ENCODE results near the gene GHITM.
"Not testable (repeated sequence)": the region's sequence is repeated elsewhere in the genome, so short reads cannot be mapped to it uniquely, and the experiment has no call there.

Gene GHITM

DNA sequence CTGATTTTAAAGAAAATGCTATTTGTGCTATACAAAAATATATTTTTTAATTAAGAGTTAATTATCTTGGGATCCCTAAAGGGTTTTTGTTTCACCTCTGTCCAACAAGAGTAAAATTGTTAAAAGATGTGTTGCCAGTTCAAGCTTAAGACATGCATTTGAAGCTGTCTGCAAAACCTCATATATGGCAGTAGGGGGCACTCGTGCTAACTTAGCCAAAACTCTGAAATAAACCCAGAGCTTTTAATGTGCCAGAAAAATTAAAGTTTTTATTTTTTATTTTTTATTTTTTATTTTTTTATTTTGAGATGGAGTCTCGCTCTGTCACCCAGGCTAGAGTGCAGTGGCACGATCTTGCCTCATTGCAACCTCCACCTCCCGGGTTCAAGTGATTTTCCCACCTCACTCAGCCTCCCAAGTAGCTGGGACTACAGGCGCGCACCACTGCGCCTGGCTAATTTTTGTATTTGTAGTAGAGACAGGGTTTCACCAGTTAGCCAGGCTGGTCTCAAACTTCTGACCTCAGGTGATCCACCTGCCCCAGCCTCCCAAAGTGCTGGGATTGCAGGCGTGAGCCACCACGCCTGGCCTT is 8.8 kb downstream of the GHITM start:
- DNase-seq: not testable (repeated sequence)

DNA sequence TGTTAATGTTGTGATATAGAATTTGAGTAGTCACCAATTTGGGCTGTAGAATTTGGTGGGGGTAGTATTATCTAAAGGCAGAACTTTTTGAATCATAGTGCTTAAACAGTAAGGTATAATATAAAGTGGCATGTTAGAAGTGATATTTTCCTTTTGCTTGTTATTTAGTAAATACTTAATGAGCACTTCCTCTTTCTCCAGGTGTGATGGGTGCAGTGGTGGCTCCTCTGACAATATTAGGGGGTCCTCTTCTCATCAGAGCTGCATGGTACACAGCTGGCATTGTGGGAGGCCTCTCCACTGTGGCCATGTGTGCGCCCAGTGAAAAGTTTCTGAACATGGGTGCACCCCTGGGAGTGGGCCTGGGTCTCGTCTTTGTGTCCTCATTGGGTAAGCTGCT is 10.5 kb downstream of the GHITM start:
- no peak for DNase-seq

DNA sequence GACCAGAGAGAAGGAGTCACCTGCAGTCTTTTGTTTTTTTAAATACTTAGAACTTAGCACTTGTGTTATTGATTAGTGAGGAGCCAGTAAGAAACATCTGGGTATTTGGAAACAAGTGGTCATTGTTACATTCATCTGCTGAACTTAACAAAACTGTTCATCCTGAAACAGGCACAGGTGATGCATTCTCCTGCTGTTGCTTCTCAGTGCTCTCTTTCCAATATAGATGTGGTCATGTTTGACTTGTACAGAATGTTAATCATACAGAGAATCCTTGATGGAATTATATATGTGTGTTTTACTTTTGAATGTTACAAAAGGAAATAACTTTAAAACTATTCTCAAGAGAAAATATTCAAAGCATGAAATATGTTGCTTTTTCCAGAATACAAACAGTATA is 13.5 kb downstream of the GHITM start:
- no peak for DNase-seq

DNA sequence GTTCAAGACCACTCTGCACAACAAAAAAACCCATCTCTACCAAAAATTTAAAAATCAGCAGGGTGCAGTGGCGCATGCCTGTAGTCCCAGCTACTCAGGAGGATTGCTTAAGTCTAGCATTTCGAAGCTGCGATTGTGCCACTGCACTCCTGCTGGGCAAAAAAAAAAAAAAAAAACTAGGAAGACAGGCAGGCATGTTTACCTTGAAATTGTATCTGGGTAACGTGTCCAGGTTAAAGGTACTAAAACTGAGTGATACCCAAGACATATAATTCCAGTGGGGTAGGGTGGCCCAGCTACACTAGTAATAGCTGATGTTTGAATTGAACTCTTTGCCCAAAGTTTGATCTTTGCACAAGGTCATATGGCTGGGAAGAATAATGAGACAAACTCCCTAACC is 16.2 kb downstream of the GHITM start:
- no peak for DNase-seq

DNA sequence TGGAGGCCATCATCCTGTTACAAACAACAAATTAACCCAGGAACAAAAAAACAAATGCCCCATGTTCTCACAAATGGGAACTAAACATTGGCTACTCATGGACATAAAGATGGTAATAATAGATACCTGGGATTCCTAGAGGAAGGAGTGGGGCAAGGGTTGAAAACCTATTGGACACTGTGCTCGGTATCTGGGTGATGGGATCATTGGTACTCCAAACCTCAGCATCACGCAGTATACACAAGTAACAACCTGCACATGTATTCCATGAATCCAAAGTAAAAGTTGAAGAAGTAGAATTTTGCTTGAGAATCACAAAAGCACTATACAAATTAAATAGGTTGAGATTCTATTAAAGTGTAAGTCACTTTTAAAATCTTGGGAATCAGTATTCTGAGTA is 16.7 kb downstream of the GHITM start:
- no peak for DNase-seq

DNA sequence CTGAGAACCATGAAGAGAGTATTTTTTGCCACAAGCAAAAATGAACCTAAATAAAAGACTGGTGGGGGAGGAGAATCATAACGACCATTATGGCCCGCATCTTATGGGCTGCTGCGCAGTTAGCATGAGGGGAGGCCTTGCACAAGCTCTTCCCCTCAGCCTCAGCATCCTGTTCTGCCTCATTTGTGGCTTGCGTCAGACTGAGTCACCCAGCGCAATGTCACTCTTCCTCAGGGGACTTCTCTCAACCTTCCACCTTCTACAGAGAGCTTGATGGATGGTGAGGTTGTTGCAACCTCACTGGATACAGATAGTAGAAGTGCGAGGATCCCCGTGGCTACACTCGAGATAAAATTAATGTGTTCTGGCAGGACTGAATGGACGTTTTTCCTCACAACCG is 17.5 kb downstream of the GHITM start:
- no peak for DNase-seq

DNA sequence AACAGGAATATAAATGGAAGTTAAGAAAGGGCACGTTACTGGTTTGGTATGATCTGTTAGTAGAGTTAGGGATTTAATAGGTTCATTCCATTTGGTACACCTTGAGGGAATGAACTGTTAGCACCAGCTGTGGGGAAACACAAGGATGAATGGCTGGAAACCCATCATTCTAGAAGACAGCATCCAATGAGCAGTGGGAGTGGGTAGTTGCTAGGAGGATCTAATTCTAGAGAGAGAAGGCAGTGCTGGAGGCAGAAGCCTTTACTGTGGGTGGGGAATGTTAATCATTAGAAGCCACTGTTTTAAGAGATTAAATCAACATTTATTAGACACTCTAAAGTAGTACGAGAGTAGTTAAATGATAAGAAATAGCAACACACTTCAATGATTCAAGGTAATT is 18.8 kb downstream of the GHITM start:
- DNase-seq: no peak

DNA sequence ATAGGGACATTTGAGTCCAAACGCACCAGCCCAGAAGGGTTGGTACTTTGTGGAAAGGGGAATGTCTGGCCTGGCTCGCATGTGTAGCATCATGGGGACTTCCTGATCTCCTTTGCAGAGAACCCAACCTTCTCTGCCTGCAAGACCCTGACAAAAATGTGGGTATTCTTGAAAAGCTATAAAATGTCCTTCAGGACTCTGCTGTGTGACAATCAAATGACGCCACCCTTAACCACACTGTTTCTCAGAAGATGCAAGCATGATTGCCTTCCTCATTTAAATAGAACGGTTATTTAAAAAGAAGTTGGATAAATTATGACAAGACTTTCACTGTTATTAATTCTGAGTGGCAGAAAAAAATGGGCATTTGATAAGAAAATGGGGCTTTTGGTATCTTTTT is 19.2 kb downstream of the GHITM start:
- DNase-seq: no peak

DNA sequence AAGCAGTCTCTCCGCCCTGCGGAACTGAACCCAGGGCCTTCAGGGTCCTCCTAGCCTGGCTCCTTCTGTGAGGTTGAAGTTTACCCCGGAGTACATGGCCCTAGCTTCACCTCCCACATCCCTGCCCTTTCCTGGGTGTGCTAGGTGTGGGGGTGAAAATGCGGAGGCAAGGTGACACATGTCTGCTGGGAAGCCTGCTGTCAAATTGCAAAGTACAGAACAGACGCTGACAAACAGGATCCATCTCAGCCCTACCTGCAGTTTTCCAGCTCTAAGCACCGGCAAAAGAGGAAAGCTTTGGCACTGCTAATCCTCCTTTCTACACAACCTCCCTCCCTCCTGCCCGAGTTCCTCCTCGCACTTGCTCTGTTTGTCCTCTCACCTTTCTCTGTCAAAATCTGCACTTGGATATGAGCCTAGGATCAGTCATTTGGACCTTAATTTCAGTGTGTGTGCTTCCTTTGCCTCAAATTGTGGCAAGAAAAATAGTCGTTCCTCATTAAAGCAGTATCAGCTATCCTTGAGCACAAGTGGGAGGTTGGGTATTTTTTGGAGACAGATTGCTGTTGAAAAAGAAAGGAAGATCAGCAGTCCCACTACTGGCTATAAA is 19.9 kb downstream of the GHITM start:
- DNase-seq: no peak

DNA sequence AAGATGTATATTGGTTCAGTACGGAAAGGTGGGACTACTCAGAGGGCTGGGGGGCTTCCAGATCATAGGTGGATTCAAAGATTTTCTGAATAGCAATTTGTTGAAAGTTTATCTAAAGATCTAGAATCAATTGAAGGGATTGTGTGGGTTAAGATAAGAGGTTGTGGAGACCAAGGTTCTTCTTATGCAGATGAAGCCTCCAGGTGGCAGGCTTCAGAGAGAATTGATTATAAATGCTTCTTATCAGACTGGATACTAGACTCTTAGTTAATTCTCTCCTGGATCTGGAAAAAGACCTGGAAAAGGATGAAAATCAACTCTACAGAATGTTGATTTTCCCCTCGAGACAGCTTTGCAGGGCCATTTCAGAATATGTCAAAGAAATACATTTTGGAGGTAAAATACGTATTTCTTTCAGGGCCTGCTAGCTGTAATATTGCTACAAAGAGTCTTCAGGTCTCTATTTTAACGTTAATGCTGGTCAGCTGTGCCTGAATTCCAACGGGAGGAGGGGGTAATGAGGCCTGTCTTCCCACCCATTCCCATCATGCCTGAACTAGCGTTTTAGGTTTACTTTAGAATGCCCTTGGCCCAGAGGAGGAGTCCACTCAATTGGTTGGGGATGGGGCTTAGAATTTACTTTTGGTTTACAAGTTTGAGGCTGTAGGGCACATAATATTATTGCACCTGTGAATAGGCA is 21.5 kb downstream of the GHITM start:
- DNase-seq: no peak

DNA sequence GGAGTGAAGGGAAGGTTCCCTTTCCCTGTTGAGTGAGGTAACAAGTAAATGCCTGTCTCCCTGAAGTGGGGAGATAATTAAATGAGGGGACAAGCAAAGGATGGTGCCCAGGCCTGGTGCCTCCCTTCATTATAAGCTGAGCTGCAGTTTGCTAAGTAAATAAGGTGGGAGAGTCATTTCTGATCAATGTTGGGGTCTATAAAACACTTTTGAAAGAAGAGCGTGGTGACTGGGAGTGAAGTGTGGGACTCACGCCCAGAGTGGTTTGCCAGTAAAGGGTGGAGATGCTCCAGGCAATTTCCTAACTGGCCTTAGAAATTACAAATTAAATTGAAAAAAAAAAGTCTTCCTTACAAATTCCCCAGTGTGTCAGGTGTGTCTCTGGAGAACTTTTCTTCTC is 24.7 kb downstream of the GHITM start:
- no peak for DNase-seq

DNA sequence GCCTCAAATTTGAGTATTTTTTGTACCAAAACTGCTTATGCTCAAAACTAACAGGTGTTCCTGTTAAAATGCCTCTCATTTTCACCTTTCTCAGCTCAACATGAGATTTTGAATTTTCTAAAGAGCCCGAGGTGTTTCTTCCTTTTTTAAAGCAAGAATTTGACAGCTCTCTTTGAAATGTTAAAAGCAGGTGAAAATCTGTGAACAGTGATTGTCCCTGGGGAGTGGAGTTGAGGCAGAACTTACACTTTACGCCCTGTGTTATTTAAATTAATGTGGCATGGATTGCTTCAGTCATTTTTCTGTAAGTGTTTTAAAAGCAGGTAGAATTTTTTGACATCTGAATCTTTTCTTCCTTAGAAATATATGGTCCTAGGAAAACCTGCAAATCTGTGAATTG is 25.1 kb downstream of the GHITM start:
- no peak for DNase-seq

DNA sequence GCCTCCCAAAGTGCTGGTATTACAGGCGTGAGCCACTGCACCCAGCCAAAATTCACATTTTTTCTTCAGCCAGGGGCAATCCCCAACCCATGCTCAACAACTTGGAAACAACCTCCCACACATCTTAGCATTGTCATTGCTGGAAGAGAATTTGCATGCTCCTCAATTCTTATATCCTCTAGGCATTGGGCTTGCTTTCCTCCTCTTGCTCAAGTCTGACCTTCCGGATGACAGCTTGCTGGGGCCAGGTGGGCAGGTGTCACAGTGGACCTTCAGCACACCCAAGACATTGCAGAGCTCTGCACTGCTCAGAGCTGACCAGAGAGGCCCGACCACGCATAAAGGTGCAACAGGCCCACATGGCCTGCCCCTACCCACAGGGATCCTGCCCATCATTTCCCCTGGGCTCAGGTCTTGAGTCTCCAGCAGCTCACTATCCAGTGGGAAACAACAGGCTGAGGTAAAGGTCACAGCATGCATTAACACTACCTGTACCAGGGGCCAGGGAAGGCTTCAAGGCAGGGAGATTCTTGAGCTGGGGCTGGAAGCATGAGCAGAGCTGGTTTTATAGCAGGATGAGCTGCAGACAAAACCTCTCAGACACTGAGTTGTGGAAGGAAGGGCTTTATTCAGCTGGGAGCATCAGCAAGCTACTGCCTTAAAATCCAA is 27.4 kb downstream of the GHITM start:
- no peak for DNase-seq

DNA sequence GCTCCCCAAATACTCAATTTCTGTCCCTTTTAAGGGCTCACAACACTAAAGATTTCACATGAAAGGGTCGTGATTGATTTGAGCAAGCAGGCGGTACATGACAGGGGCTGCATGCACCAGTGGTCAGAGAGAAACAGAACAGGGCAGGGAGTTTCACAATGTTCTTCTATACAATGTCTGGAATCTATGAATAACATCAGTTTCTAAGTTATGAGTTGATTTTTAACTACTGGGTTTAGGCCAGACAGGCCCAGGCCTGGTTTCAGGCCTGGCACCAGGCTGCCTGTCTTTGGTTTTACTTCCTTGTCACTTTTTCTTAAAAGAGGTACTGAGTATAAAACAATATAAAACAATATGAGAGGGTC is 28.0 kb downstream of the GHITM start:
- DNase-seq: not testable (repeated sequence)

DNA sequence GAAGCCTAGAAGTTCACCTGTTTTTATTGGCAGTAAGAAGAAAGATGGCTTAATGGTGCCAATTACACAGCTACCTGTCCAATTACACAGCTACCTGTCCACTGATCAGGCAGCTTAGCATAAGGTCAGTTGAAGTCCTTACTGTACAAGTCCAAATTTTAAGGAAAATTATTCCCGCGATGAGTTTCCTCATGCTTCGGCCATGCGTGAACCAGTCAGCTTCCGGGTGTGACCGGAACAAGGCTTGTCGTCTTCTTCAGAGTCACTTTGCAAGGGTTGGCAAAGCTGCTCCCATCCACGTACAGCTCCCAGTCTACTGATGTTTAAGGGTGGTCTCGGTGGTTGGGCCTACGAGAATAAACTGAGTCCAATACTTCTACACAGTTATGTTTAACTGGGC is 29.1 kb downstream of the GHITM start:
- not testable (repeated sequence) for DNase-seq

DNA sequence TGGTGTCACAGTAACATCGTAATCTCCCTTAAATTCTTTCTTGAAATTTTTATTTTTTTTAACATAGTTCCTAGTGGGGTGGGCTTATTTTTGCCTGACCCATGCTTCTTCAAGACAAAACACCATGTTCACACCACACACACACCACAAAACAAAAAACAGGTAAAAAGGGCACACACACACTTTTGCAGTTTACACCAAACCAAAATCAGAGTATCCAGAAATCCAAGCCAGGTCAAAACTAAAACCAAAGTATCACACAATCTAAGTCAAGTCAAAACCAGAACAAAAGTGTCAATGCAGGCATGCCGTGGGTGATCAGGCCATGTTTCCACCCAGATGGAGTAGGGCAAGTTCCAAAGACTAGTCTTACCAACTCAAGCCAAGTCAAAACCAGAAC is 31.9 kb downstream of the GHITM start:
- DNase-seq: not testable (repeated sequence)

DNA sequence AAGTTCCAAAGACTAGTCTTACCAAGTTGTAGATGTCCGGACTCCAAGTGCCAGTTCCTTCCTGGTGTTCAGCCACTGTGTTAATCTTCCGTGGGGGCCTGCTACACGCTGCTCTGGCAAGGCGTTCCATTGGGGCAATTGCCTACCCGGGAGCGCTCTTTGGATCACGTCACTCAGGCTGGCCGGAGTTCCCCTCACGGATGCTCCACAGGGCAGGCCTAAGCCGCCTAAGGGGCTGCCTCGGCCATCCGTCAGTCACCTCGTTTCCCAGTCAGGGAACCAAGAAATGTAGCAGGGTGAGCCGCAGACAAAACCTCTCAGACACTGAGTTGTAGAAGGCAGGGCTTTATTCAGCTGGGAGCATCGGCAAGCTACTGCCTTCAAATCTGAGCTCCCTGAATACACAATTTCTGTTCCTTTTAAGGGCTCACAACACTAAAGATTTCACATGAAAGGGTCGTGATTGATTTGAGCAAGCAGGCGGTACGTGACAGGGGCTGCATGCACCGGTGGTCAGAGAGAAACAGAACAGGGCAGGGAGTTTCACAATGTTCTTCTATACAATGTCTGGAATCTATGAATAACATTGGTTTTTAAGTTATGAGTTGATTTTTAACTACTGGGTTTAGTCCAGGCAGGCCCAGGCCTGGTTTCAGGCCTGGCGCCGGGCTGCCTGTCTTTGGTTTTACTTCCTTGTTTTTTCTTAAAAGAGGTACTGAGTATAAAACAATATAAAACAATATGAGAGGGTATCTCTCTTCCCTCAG is 32.6 kb downstream of the GHITM start:
- DNase-seq: not testable (repeated sequence)

DNA sequence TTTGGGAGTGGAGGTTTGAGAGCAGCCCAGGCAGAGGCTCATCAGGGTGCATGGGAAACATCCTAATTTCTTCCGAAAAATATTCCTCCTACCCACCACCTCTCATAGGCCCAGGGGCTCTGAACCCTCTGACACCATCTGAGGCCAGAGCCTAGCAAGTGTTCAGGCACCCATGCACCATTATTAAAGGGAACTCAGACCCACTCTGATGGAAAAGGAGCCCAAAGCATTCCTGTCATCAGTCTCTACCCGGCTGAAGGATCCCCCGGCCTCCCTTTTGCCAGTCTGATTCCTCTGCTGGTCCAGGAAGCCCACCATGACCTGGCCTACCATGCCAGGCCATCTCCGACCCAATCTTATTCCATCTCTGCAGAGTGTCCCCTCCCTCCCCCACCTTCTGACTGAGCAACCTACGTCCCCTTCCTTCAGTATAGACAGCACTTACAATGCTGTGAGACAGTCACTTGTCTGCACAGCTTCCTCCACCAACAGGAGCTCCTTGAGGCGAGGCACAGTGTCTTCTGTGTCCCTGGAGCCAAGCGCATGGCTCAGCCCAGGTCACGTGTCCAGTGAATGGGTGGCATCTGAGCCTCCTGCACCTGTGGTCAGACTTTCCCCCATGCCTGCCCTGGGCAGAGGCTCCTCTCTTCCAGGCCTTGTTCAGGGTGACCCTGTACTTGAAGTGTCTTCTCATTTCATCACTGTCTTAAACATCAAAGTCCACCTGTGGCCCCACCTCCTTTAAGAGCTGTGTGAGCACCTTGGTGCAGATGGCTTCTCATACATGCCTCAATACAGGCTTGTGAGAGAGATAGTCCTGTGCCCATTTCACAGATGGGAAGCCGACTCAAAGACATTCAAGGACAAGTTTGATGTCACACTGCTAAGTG is 33.4 kb downstream of the GHITM start:
- no peak for DNase-seq

DNA sequence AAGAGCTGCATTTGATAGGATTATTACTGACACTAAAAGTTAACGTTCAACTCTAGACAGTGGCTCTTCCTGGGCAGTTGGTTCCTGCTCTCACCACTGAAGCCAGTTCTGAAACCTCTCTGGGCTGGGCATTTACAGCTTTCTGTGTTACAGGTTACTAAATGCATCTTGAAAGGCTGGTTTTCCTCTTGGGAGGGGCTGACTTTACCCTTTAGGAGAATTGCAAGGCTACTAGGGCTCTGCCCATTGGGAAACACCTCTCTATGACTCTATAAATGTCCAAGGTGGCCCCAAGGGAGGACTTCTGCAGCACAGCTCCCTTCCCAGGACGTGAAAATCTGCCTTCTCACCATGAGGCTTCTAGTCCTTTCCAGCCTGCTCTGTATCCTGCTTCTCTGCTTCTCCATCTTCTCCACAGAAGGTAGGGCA is 34.2 kb downstream of the GHITM start, which contains the start of gene GPR15LG:
Gene GPR15LG, plus strand, starts transcription at position 301 of the 429 bp plus-strand sequence. Its CDS starts 51 bp downstream, at position 352.
- no peak for DNase-seq

DNA sequence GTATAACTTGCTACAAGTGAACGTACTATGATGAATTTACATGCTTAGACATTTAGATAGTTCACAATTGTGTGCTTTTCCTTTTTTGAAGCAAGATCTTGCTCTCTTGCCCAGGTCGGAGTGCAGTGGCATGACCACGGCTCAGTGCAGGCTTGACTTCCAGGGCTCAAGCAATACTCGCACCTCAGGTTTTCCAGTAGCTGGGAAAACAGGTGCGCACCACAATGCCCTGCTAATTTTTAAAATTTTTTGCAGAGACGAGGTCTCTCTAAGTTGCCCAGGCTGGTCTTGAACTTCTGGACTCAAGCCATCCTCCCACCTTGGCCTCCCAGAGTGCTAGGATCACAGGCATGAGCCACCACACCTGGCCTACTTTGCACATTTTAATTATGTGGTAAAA is 36.1 kb downstream of the GHITM start:
- no peak for DNase-seq

DNA sequence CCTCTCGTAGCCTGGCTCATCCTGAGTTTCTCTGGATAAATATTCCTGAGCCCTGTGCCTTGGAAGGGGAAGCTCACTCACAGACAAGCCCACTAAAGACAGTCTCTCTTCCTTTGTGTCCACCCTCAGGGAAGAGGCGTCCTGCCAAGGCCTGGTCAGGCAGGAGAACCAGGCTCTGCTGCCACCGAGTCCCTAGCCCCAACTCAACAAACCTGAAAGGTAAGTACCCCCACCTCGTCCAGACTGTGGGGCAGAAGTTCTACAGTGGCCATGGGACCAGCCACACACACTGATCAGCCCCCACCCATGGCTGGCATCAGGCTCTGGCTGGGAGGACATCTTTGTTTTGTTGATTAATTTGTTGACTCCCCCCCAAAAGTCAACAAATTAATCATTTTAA is 37.0 kb downstream of the GHITM start:
- DNase-seq: no peak

DNA sequence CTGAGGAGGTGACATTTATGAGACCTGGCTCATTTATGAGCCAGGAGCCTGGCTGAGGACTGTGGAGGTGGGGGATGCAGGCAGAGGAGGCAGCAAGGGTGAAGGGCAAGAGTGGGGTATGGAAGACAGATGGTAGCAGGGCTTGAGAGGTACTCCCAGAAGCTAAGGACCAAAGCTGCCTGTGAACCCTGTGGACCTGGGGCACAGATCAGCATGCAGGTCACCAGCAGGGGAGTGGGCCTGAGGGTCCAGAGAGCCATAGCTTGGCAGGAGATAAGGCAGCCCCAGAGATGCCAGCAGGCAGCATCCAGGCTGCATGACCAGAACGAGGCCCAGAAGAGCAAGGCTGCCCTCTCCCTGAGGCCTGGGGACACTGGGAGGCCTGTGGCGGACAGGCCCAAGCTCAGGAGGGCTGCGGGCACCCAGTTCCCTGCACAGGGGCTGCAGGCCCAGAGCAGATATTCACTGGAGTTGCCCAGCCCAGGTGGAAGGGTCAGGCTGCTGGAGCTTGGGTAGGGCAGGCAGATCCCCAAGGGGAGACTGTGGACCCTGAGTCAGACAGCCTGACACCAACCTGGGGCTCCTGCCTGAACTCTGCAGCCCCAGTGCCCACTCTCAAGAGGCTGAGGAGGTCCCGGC is 37.6 kb downstream of the GHITM start:
- DNase-seq: no peak
